Activated CD8-positive, alpha-beta memory T cell treated with anti-CD3 and anti-CD28 coated beads for 1 hour (primary cell): Measurements from ENCODE around the gene OR2A25.

Experiments used
- DNase-seq, 2 donors: peaks; one replicate each; pipeline ENCODE4 v3.0.0-alpha.2; 2020; ENCODE audit warnings: low read depth in 1 of 2; ENCODE audit errors: extremely low read depth in 1 of 2

Gene OR2A25

GRCh38 chr7:144069953-144070352, 342 bp downstream of the OR2A25 start:
- no peak for DNase-seq

- DNase-seq: no peak
Observed at GRCh38 chr7:144074374-144074773, 4.8 kb downstream of the OR2A25 start.

GRCh38 chr7:144085978-144086377, 16.4 kb downstream of the OR2A25 start, which contains the start of gene OR2A12:
Gene OR2A12 (plus strand): TSS chr7:144086278. CDS start chr7:144095108, 8,830 bp downstream.
- DNase-seq: no peak

- no peak for DNase-seq
Observed at GRCh38 chr7:144086730-144087129, 17.1 kb downstream of the OR2A25 start.

GRCh38 chr7:144087230-144087629, 17.6 kb downstream of the OR2A25 start:
- DNase-seq: no peak

- DNase-seq: no peak
Observed at GRCh38 chr7:144090667-144091066, 21.1 kb downstream of the OR2A25 start.

GRCh38 chr7:144098776-144099175, 29.2 kb downstream of the OR2A25 start:
- DNase-seq: no peak

- no peak for DNase-seq
Observed at GRCh38 chr7:144100607-144101006, 31.0 kb downstream of the OR2A25 start.

GRCh38 chr7:144102041-144102440, 32.4 kb downstream of the OR2A25 start:
- DNase-seq: no peak

- no peak for DNase-seq
Observed at GRCh38 chr7:144105211-144105610, 35.6 kb downstream of the OR2A25 start.

- no peak for DNase-seq
Observed at GRCh38 chr7:144109283-144109682, 39.7 kb downstream of the OR2A25 start, which contains the start of gene OR2A2. Gene OR2A2 (plus strand): TSS chr7:144109583. CDS start chr7:144109583, 0 bp downstream.

GRCh38 chr7:144110272-144110671, 40.7 kb downstream of the OR2A25 start:
- no peak for DNase-seq

- DNase-seq: no peak
Observed at GRCh38 chr7:144113651-144114050, 44.0 kb downstream of the OR2A25 start.

- DNase-seq: no peak
Observed at GRCh38 chr7:144118341-144118740, 48.7 kb downstream of the OR2A25 start.

- DNase-seq: no peak
Observed at GRCh38 chr7:144122876-144123275, 53.3 kb downstream of the OR2A25 start, which contains the start of gene OR2A14. Gene OR2A14 (plus strand): TSS chr7:144123176. CDS start chr7:144129113, 5,937 bp downstream.
